Measurements from ENCODE around the gene KRTAP10-3.
"Not testable (repeated sequence)": the region's sequence is repeated elsewhere in the genome, so short reads cannot be mapped to it uniquely, and the experiment has no call there.

The KRTAP10-3 gene

GRCh38 chr21:44572959-44573583 is 14.5 kb upstream of the KRTAP10-3 start:
- no peak for DNase-seq (ENCODE audit: low read depth in 2 of 2, low spot score in 1 of 2)

GRCh38 chr21:44571844-44572782 is 13.5 kb upstream of the KRTAP10-3 start:
- no peak for DNase-seq (ENCODE audit: low read depth in 2 of 2, low spot score in 1 of 2)

- DNase-seq (ENCODE audit: low read depth in 2 of 2, low spot score in 1 of 2): no peak
Measured at GRCh38 chr21:44571296-44571695, 12.7 kb upstream of the KRTAP10-3 start.

GRCh38 chr21:44569861-44570517 is 11.4 kb upstream of the KRTAP10-3 start:
- DNase-seq (ENCODE audit: low read depth in 2 of 2, low spot score in 1 of 2): no peak

GRCh38 chr21:44568667-44569556 is 10.3 kb upstream of the KRTAP10-3 start:
- DNase-seq (ENCODE audit: low read depth in 2 of 2, low spot score in 1 of 2): no peak

- DNase-seq (ENCODE audit: low read depth in 2 of 2, low spot score in 1 of 2): no peak
Measured at GRCh38 chr21:44568261-44568660, 9.7 kb upstream of the KRTAP10-3 start.

GRCh38 chr21:44567481-44568171 is 9.0 kb upstream of the KRTAP10-3 start:
- no peak for DNase-seq (ENCODE audit: low read depth in 2 of 2, low spot score in 1 of 2)

GRCh38 chr21:44566403-44566802 is 7.8 kb upstream of the KRTAP10-3 start:
- DNase-seq (ENCODE audit: low read depth in 2 of 2, low spot score in 1 of 2): no peak

GRCh38 chr21:44564886-44565598 is 6.4 kb upstream of the KRTAP10-3 start:
- no peak for DNase-seq (ENCODE audit: low read depth in 2 of 2, low spot score in 1 of 2)

GRCh38 chr21:44564099-44564498 is 5.5 kb upstream of the KRTAP10-3 start:
- DNase-seq (ENCODE audit: low read depth in 2 of 2, low spot score in 1 of 2): no peak

- not testable (repeated sequence) for DNase-seq (ENCODE audit: low read depth in 2 of 2, low spot score in 1 of 2)
Measured at GRCh38 chr21:44558329-44558675, 293 bp downstream of the KRTAP10-3 start.

- DNase-seq (ENCODE audit: low read depth in 2 of 2, low spot score in 1 of 2): no peak
Measured at GRCh38 chr21:44557491-44558328, 885 bp downstream of the KRTAP10-3 start.

GRCh38 chr21:44556879-44557278 is 1.7 kb downstream of the KRTAP10-3 start:
- DNase-seq (ENCODE audit: low read depth in 2 of 2, low spot score in 1 of 2): no peak

GRCh38 chr21:44555200-44555875 is 3.3 kb downstream of the KRTAP10-3 start:
- no peak for DNase-seq (ENCODE audit: low read depth in 2 of 2, low spot score in 1 of 2)

GRCh38 chr21:44552681-44553080 is 5.9 kb downstream of the KRTAP10-3 start:
- DNase-seq (ENCODE audit: low read depth in 2 of 2, low spot score in 1 of 2): no peak

- DNase-seq (ENCODE audit: low read depth in 2 of 2, low spot score in 1 of 2): no peak
Measured at GRCh38 chr21:44552136-44552535, 6.5 kb downstream of the KRTAP10-3 start.

- no peak for DNase-seq (ENCODE audit: low read depth in 2 of 2, low spot score in 1 of 2)
Measured at GRCh38 chr21:44551340-44551961, 7.1 kb downstream of the KRTAP10-3 start, which contains the start of gene KRTAP10-2. Gene KRTAP10-2, minus strand, starts transcription at chr21:44551505. Its CDS starts 47 bp downstream, at chr21:44551458.

GRCh38 chr21:44550807-44551206 is 7.8 kb downstream of the KRTAP10-3 start:
- no peak for DNase-seq (ENCODE audit: low read depth in 2 of 2, low spot score in 1 of 2)
